GM23248 (cell line): ENCODE results near the gene PSMA8.

ENCODE experiments used
- EZH2 ChIP-seq: fragments of 200-600 bp; sonication (generic); IDR thresholded peaks from 2 replicates; pipeline ENCODE4 v1.6.1; 2018; ENCODE audit warnings: antibody characterized with exemption, mild to moderate bottlenecking; ENCODE audit not compliant: insufficient read depth, poor library complexity, severe bottlenecking
- EZH2phosphoT487 ChIP-seq: fragments of 200-600 bp; sonication (generic); IDR thresholded peaks from 2 replicates; pipeline ENCODE4 v1.6.1; 2018; ENCODE audit warnings: antibody characterized with exemption, moderate library complexity, mild to moderate bottlenecking, low read depth; ENCODE audit not compliant: insufficient read depth

- TF ChIP-seq EZH2 = no peak
- no peak for TF ChIP-seq EZH2phosphoT487
These were observed 51.6 kb downstream of the PSMA8 start for GRCh38 chr18:26185267-26185666.
